ENCODE data around the gene GARS1. TPM values are rescaled to one million over a fixed set of nuclear protein-coding genes. Genes with fewer than 3 reads are reported as not detected.

GARS1 gene
- total RNA-seq, 1 donor from 2014 or later: 140 TPM

DNA sequence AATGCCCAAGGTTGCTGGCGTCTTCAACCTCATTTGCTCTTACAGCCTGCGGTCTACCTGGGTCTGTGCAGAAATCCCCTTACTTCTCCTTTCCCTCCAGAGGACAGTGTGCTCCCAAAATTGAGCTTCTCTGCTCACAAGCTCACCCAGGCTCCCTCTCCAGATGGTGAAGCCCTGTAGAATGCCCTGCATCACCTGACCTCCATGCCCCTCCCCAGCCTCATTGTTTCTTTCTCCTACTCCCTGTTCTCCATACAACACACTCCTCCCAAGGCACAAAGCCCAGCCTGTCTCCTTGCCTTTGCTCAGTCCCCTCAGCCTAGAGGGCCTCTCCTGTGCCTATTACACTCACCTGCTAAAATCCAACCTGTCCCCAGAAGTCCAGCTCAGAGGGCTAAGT is 84.1 kb downstream of the GARS1 start:
- DNase-seq (ENCODE audit: low read depth): no peak

DNA sequence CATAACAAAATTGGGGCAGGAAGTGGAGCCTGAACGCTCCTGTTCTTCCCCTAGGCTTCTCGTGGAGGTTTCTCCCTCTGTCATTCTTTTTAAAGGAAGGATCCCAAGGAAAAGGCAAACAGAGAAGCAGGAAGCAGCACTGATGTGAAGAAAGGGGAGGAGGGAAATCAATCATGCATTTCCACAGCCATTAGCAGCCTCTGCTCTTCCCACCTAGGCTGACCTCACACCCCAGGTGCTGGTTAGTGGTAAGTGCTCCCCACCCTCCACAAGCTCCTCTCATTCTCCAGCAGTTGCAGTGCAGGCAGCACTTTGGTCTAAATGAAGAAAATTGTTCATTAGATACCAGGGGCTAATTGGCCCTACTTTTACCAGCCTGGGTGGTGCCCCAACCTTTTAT is 85.0 kb downstream of the GARS1 start:
- no peak for DNase-seq (ENCODE audit: low read depth)

DNA sequence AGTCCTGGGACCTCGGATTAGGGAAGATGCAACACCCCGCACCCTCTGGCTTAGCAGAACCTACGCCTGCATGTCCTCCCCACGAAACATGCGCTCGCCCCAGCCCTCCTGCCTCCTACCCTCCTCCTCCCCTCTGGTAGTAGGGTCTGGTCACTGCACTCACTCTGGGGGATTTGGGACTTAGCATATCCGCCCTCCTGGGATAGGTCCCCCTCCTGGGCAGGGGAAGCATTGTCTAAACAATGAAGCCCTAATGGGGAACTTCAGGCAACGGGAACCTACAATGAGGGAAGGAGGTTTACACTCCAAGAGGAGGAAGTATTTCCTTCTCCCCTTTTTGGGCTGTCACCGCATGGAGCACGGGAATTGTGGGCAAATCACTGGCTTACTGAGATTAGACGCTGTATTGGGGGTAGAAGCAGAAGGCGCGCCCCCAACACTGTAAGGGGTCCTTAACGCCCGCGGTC is 86.7 kb downstream of the GARS1 start:
- no peak for DNase-seq (ENCODE audit: low read depth)

DNA sequence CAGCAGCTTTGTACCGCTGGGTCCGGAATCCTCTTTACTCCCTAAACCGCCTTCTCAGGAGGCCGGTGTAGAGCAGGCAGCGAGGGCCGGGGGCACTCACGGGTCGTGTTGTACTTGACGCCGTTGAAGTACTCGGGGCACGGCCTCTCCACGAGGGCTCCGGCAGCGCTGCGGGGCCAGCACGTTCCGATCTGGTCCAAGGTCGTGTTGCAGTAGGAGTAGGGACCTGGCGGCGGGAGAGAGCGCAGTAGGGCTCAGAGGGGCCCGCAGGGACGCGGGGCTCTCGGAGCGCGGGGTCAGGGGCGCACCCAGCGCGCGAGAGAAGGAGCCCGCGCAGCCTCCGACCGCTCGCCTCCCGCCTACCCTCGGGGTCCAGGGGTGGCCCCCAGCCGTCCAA is 87.1 kb downstream of the GARS1 start:
- no peak for DNase-seq (ENCODE audit: low read depth)

DNA sequence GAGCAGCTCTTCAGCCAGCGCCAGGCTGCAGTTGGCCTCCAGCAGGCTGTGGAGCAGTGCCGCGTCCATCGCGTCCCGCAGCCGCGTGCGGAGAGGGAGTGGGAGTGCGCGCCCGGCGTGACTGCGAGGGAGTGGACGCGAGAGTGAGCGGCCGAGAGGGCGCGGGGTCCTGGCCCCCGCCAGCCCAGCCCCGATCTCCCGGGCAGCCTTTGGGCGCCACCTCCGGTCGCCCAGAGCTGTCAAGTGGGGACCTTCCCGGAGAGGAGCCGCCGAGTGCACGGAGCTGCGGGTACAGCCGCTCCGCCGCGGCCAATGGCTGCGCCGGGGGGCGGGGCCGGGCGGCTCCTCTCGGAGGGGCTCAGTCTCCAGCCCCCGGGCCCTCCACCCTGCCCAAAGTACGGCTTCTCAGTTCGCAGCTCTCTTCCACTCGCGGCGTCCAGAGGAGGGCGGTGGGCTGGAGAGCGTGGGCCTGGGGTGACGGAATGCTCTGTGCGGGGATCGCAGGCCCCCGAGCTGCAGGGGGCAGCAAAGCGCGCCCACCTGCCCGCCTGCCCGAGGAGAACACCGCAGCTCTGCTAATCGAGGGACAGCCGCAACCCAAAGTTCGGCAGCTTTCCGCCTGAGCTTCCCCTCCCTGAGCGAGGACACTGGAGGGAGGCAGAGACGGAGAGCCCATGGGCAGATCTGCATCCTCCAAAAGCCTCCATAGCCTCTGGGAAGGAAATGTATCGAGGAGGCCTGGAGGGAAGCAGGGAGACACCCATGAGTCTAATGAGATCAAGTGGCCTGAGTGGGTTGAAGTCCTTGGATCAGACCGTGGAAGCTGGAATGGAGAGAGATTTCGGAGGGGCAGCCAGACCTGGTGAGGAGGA is 87.8 kb downstream of the GARS1 start, which contains the start of gene CRHR2:
Gene CRHR2 (minus strand): TSS at position 245 of the 872 bp plus-strand sequence. CDS start 176 bp downstream, at position 69.
- no peak for DNase-seq (ENCODE audit: low read depth)

DNA sequence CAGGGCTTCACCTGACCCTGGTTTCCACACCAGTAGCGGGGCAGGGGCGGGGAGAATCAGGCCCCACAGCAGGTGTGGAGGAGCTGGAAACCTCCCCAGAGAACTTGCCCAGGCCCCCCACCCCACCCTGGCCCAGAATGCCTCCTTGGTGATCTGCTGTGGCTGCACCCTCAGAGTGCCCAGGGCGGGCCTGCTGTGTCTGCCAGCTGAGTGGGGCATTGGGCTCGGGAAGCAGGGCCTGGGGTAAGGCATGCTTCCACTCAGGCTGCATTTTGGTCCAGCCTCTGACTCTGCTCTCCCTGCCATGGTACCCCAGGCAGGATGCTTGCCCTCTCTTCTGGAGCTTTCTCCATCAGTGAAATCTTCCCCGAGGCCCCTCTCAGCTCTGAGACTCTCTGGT is 88.6 kb downstream of the GARS1 start:
- no peak for DNase-seq (ENCODE audit: low read depth)

Other genes with a start within 250 kb of the GARS1 start
- 12.0 and 14.1 TPM in 2 replicates for gene NOD1, start 116.1 kb upstream of the GARS1 start, total RNA-seq
- 33.5 and 38.2 TPM in 2 replicates for gene GGCT, start 90.0 kb upstream of the GARS1 start, total RNA-seq
- gene CRHR2, start 87.6 kb downstream of the GARS1 start, total RNA-seq: not detected in 2 replicates
- 3.7 and 5.4 TPM in 2 replicates for gene INMT, start 157.3 kb downstream of the GARS1 start, total RNA-seq
- 2.0 and 2.9 TPM in 2 replicates for gene MINDY4, start 176.5 kb downstream of the GARS1 start, total RNA-seq